Activated CD8-positive, alpha-beta T cell treated with anti-CD3 and anti-CD28 coated beads for 36 hours (primary cell): ENCODE measurements around the gene C11orf21. TPM values are rescaled to one million over a fixed set of nuclear protein-coding genes. Genes with fewer than 3 reads are reported as not detected.

Experiments
- ATAC-seq: fragments of 200-7000 bp; cut with Tn5 transposase; one replicate; pipeline ENCODE4 v1.10.0; 2021; ENCODE audit warnings: mild to moderate bottlenecking, moderate library complexity
- CTCF ChIA-PET: fragments of 350-600 bp; sonication (Branson Sonifier 250); formaldehyde crosslinking; loops from one replicate; lab custom pipeline; 2021; ENCODE audit warnings: antibody characterized with exemption; lab: Charles Lee
- POLR2A ChIA-PET: fragments of 350-600 bp; sonication (Branson Sonifier 250); formaldehyde crosslinking; loops from one replicate; lab custom pipeline; 2021; ENCODE audit warnings: antibody characterized with exemption; lab: Charles Lee
- DNase-seq: peaks from one replicate; pipeline ENCODE4 v3.0.0-alpha.2; 2020
- H3K27ac Mint-ChIP-seq: one replicate; pipeline ENCODE4 v1.8.0; 2021; ENCODE audit warnings: mild to moderate bottlenecking, mixed read lengths
- H3K27me3 Mint-ChIP-seq: one replicate; pipeline ENCODE4 v1.8.0; 2021; ENCODE audit warnings: mixed read lengths
- H3K36me3 Mint-ChIP-seq: one replicate; pipeline ENCODE4 v1.8.0; 2021; ENCODE audit warnings: low read depth, mixed read lengths
- H3K4me1 Mint-ChIP-seq: one replicate; pipeline ENCODE4 v1.8.0; 2021; ENCODE audit warnings: low read depth, mixed read lengths
- H3K4me3 Mint-ChIP-seq: one replicate; pipeline ENCODE4 v1.8.0; 2021; ENCODE audit warnings: mild to moderate bottlenecking, moderate library complexity, mixed read lengths
- H3K9me3 Mint-ChIP-seq: one replicate; pipeline ENCODE4 v1.8.0; 2021; ENCODE audit warnings: mixed read lengths
- intact Hi-C: fragments of 100-400 bp; cut with micrococcal nuclease; formaldehyde crosslinking; loops from one replicate; pipeline ENCODE4 v1.10.0; 2022
- total RNA-seq, 2 experiments: library from RNA; stranded (reverse); gene quantifications; one replicate each; pipeline ENCODE4 v1.2.3, GENCODE V29; 2021
- TF ChIP-seq, protein P1 (sequence below): fragments of 200-600 bp; IDR thresholded peaks from one replicate; pipeline ENCODE4 v1.8.0; 2022; ENCODE audit warnings: antibody characterized with exemption, mild to moderate bottlenecking

The C11orf21 gene
- total RNA-seq, 2 experiments from 2014 or later: 2.1 to 2.2 TPM

DNA sequence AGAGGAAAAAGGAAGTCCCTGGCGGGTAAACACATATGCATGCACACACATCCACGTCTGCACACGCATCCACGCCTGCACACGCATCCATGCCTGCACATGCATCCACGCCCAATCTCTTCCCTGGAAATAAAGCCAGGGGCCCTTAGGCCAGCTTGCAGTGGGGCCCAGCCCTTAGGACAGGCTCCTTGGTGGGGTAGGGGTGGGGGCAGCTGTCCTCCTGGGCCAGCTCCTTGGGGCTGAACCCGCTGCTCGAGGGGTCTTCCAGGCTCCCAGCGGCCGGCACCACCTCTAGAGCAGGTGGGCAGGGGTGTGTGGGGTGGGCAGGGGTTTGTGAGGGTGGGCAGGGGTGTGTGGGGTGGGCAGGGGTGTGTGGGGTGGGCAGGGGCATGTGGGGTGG lies 1.9 kb downstream of the C11orf21 start:
- TF ChIP-seq, protein P1, sequence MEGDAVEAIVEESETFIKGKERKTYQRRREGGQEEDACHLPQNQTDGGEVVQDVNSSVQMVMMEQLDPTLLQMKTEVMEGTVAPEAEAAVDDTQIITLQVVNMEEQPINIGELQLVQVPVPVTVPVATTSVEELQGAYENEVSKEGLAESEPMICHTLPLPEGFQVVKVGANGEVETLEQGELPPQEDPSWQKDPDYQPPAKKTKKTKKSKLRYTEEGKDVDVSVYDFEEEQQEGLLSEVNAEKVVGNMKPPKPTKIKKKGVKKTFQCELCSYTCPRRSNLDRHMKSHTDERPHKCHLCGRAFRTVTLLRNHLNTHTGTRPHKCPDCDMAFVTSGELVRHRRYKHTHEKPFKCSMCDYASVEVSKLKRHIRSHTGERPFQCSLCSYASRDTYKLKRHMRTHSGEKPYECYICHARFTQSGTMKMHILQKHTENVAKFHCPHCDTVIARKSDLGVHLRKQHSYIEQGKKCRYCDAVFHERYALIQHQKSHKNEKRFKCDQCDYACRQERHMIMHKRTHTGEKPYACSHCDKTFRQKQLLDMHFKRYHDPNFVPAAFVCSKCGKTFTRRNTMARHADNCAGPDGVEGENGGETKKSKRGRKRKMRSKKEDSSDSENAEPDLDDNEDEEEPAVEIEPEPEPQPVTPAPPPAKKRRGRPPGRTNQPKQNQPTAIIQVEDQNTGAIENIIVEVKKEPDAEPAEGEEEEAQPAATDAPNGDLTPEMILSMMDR: no peak
- intact Hi-C loops: loop anchor here (2.0 to 10.0 kb wide), 2 partner anchors 103 to 595 kb away; no protein-coding TSS in a partner anchor
- DNase-seq (no peak), ATAC-seq (no peak)
- H3K27ac Mint-ChIP-seq: peak overlapping the region; percentile 57
- H3K4me3 Mint-ChIP-seq: peak overlapping the region; percentile 35
- no peaks in the 10 kb centered on the region for H3K9me3 Mint-ChIP-seq
- no peaks in the 10 kb centered on the region for H3K27me3 Mint-ChIP-seq
- ChIA-PET POLR2A (interaction anchor here (0.9 to 1.2 kb wide), 2 partner anchors 101 to 107 kb away, joined by 3 to 4 read pairs; partner anchors contain the start of gene TSSC4), CTCF (interaction anchor here (0.6 to 13.9 kb wide), 17 partner anchors 10 to 586 kb away, joined by 3 to 381 read pairs (median 3); partner anchors contain the start of genes CD81 and TSSC4)
- peaks cover 58% of the 10 kb centered on the region for H3K4me1 Mint-ChIP-seq
- no peaks in the 10 kb centered on the region for H3K36me3 Mint-ChIP-seq

GRCh38 chr11:2298795-2299761 lies 2.6 kb downstream of the C11orf21 start:
- Mint-ChIP-seq H3K9me3 (no peaks in the 10 kb centered on the region), H3K27me3 (no peaks in the 10 kb centered on the region), H3K36me3 (no peaks in the 10 kb centered on the region), H3K4me3 (peak overlapping the region; percentile 35), H3K27ac (peak overlapping the region; percentile 57), H3K4me1 (peaks cover 56% of the 10 kb centered on the region)
- DNase-seq (peak; percentile 74), ATAC-seq (peak; percentile 27)
- intact Hi-C loops: loop anchor here (2.0 kb wide), 1 partner anchor 102 kb away; no protein-coding TSS in a partner anchor
- ChIA-PET CTCF (interaction anchor here (0.6 to 13.9 kb wide), 20 partner anchors 11 to 587 kb away, joined by 3 to 381 read pairs (median 3); partner anchors contain the start of gene CD81), POLR2A (interaction anchor here (0.9 to 1.2 kb wide), 2 partner anchors 101 to 106 kb away, joined by 3 to 4 read pairs; partner anchors contain the start of gene TSSC4)
- TF ChIP-seq, protein P1: peak; percentile 59

- H3K27me3 Mint-ChIP-seq: no peaks in the 10 kb centered on the region
- no peak overlapping the region for H3K4me3 Mint-ChIP-seq
- ChIA-PET CTCF (interaction anchor here (0.7 to 13.9 kb wide), 14 partner anchors 12 to 260 kb away, joined by 3 to 381 read pairs (median 5); no protein-coding TSS in a partner anchor), POLR2A (interaction anchor here (1.2 kb wide), 1 partner anchor 105 kb away, joined by 4 read pairs; no protein-coding TSS in a partner anchor)
- peaks cover 53% of the 10 kb centered on the region for H3K4me1 Mint-ChIP-seq
- no peaks in the 10 kb centered on the region for H3K36me3 Mint-ChIP-seq
- intact Hi-C loops: loop anchor here (2.0 kb wide), 1 partner anchor 101 kb away; no protein-coding TSS in a partner anchor
- H3K9me3 Mint-ChIP-seq: no peaks in the 10 kb centered on the region
- TF ChIP-seq, protein P1: no peak
- ATAC-seq (no peak), DNase-seq (no peak)
- H3K27ac Mint-ChIP-seq: no peak overlapping the region
These were observed 3.5 kb downstream of the C11orf21 start for GRCh38 chr11:2298131-2298794.

DNA sequence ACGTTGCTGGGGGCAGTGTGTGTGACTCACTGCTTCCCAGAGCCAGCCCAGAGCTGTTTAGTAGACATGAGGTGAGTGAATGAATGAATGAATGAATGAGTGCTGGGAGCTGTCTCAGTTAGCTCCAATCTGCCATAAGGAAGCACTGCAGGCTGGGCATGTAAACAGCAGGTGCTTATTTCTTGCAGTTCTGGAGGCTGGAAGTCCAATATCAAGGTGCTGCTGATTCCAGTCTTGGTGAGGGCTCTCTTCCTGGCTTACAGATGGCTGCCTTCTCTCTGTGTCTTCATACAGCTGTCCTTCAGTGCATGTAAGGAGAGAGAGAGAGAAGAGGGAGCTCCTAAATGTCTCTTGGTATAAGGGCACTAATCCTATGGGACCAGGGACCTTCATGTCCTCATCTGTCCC lies 4.1 kb downstream of the C11orf21 start:
- Mint-ChIP-seq H3K27ac (peak overlapping the region; percentile 25), H3K9me3 (no peaks in the 10 kb centered on the region), H3K4me1 (peaks cover 46% of the 10 kb centered on the region), H3K36me3 (no peaks in the 10 kb centered on the region), H3K4me3 (no peak overlapping the region), H3K27me3 (no peaks in the 10 kb centered on the region)
- ChIA-PET CTCF (interaction anchor here (1.2 to 13.9 kb wide), 4 partner anchors 99 to 124 kb away, joined by 4 to 381 read pairs (median 40); no protein-coding TSS in a partner anchor), POLR2A (no interaction called here)
- intact Hi-C loops: loop anchor here (2.0 kb wide), 1 partner anchor 101 kb away; no protein-coding TSS in a partner anchor
- DNase-seq (no peak), ATAC-seq (no peak)
- TF ChIP-seq, protein P1: no peak
